HG02943 (cell line): ENCODE results near the gene GCM1.

ENCODE experiments used
- ATAC-seq: cut with Tn5 transposase; IDR thresholded peaks from one replicate; pipeline ENCODE4 v1.9.1; 2021; ENCODE audit warnings: mild to moderate bottlenecking, low read depth, moderate library complexity; ENCODE audit not compliant: unreplicated experiment

GCM1 gene

GRCh38 chr6:53154071-53154470 lies 5.4 kb upstream of the GCM1 start:
- no peak for ATAC-seq

GRCh38 chr6:53152576-53152975 lies 3.9 kb upstream of the GCM1 start:
- ATAC-seq, result no peak

- ATAC-seq, result no peak
Observed at GRCh38 chr6:53151676-53152075, 3.0 kb upstream of the GCM1 start.

- ATAC-seq, result no peak
Observed at GRCh38 chr6:53144802-53145201, 3.8 kb downstream of the GCM1 start.

- ATAC-seq, result no peak
Observed at GRCh38 chr6:53143710-53144109, 4.9 kb downstream of the GCM1 start.

GRCh38 chr6:53142810-53143209 lies 5.8 kb downstream of the GCM1 start:
- ATAC-seq, result no peak

- no peak for ATAC-seq
Observed at GRCh38 chr6:53139841-53140413, 8.7 kb downstream of the GCM1 start.

- no peak for ATAC-seq
Observed at GRCh38 chr6:53136000-53136609, 12.5 kb downstream of the GCM1 start.

GRCh38 chr6:53134601-53135235 lies 13.9 kb downstream of the GCM1 start:
- no peak for ATAC-seq

- ATAC-seq, result no peak
Observed at GRCh38 chr6:53133961-53134360, 14.7 kb downstream of the GCM1 start.

- no peak for ATAC-seq
Observed at GRCh38 chr6:53130569-53131290, 17.9 kb downstream of the GCM1 start.

GRCh38 chr6:53128842-53129241 lies 19.8 kb downstream of the GCM1 start:
- no peak for ATAC-seq

- no peak for ATAC-seq
Observed at GRCh38 chr6:53125276-53125675, 23.4 kb downstream of the GCM1 start.

- ATAC-seq, result no peak
Observed at GRCh38 chr6:53124131-53124800, 24.4 kb downstream of the GCM1 start.

- ATAC-seq, result no peak
Observed at GRCh38 chr6:53119772-53120409, 28.8 kb downstream of the GCM1 start.

GRCh38 chr6:53119349-53119748 lies 29.3 kb downstream of the GCM1 start:
- no peak for ATAC-seq

- ATAC-seq, result no peak
Observed at GRCh38 chr6:53115741-53116140, 32.9 kb downstream of the GCM1 start.

- no peak for ATAC-seq
Observed at GRCh38 chr6:53115113-53115512, 33.5 kb downstream of the GCM1 start.

- no peak for ATAC-seq
Observed at GRCh38 chr6:53113742-53114141, 34.9 kb downstream of the GCM1 start.

- ATAC-seq, result no peak
Observed at GRCh38 chr6:53112871-53113270, 35.8 kb downstream of the GCM1 start.

- ATAC-seq, result no peak
Observed at GRCh38 chr6:53112404-53112803, 36.2 kb downstream of the GCM1 start.
